Endothelial cell of umbilical vein (primary cell): ENCODE results near the gene B4GALNT4. TPM values are rescaled to one million over a fixed set of nuclear protein-coding genes. Genes with fewer than 3 reads are reported as not detected.

ENCODE experiments used
- BruUV-seq: library from RNA; stranded (reverse); fragments of 400-500 nt; replicated peaks from 2 replicates; lab custom pipeline; 2021; lab: Mats Ljungman, UMichigan
- CTCF ChIA-PET: fragments of 300-600, 350-600 bp; sonication (Branson Sonifier 250); formaldehyde crosslinking; loops from one replicate; lab custom pipeline; 2021; ENCODE audit warnings: antibody characterized with exemption, inconsistent platforms; lab: Charles Lee
- POLR2A ChIA-PET: fragments of 300-600, 350-600 bp; sonication (Branson Sonifier 250); formaldehyde crosslinking; loops from one replicate; lab custom pipeline; 2021; ENCODE audit warnings: antibody characterized with exemption, inconsistent platforms; lab: Charles Lee
- DNase-seq: peaks from one replicate; pipeline ENCODE4 v3.0.0-alpha.2; 2011; ENCODE audit warnings: low read depth, low spot score
- FAIRE-seq: peaks from 2 replicates; lab custom pipeline; 2011; peaks lifted over from hg19 to GRCh38; lab: Jason Lieb, UNC
- H2AFZ ChIP-seq: 2 replicates; pipeline ENCODE4 v1.6.0; 2012; ENCODE audit warnings: low read depth, low read length, control low read depth, inconsistent platforms
- H3K27ac ChIP-seq: 2 replicates; pipeline ENCODE4 v1.5.1; 2011; ENCODE audit warnings: low read depth, mild to moderate bottlenecking, control low read depth, low read length, moderate library complexity; ENCODE audit not compliant: insufficient read depth
- H3K27me3 ChIP-seq, 2 experiments: 2 replicates each; pipeline versions ENCODE4 v1.6.0 to v1.6.1; 2011; ENCODE audit warnings: low read length in 2 of 2, mixed read lengths in 1 of 2; ENCODE audit not compliant: control insufficient read depth in 2 of 2, insufficient read depth in 2 of 2
- H3K36me3 ChIP-seq, 2 experiments: 2 replicates in 1 of 2; 3 replicates in 1 of 2; pipeline ENCODE4 v1.5.1; 2011; ENCODE audit warnings: low read length in 2 of 2, mild to moderate bottlenecking in 1 of 2, moderate library complexity in 1 of 2; ENCODE audit not compliant: control insufficient read depth in 2 of 2, insufficient read depth in 2 of 2; ENCODE audit errors: extremely low read depth in 1 of 2
- H3K4me1 ChIP-seq: 3 replicates; pipeline ENCODE4 v1.5.1; 2011; ENCODE audit warnings: mild to moderate bottlenecking, low read length; ENCODE audit not compliant: control insufficient read depth, insufficient read depth; ENCODE audit errors: extremely low read depth
- H3K4me2 ChIP-seq: 2 replicates; pipeline ENCODE4 v1.6.1; 2011; ENCODE audit warnings: low read length, control low read depth, mixed read lengths; ENCODE audit not compliant: insufficient read depth
- H3K4me3 ChIP-seq, 3 experiments: fragments of 200-600 bp in 1 of 3; sonication (generic), shearing (Covaris generic) in 1 of 3; replicated peaks in 1 of 3; 2 replicates each; pipeline ENCODE4 v1.5.1; 2011 to 2016; ENCODE audit warnings: control low read depth in 3 of 3, low read length in 3 of 3, mild to moderate bottlenecking in 2 of 3, inconsistent platforms in 1 of 3, low read depth in 1 of 3, moderate library complexity in 1 of 3; ENCODE audit not compliant: insufficient read depth in 1 of 3
- H3K79me2 ChIP-seq: 2 replicates; pipeline ENCODE4 v1.6.0; 2012; ENCODE audit warnings: low read length, inconsistent platforms; ENCODE audit not compliant: control insufficient read depth, insufficient read depth
- H3K9ac ChIP-seq: replicated peaks from 2 replicates; pipeline ENCODE3; 2011; ENCODE audit warnings: low read length, control low read depth; ENCODE audit not compliant: insufficient read depth; ENCODE audit errors: extremely low read depth
- H3K9me1 ChIP-seq: replicated peaks from 3 replicates; pipeline ENCODE4 v1.6.0; 2011; ENCODE audit warnings: mild to moderate bottlenecking, low read length; ENCODE audit not compliant: control insufficient read depth, insufficient read depth; ENCODE audit errors: extremely low read depth
- H3K9me3 ChIP-seq: replicated peaks from 2 replicates; pipeline ENCODE4 v1.5.1; 2012; ENCODE audit warnings: low read length, inconsistent platforms; ENCODE audit not compliant: control insufficient read depth, insufficient read depth
- H4K20me1 ChIP-seq: replicated peaks from 2 replicates; pipeline ENCODE3; 2011; ENCODE audit warnings: mild to moderate bottlenecking, low read length; ENCODE audit not compliant: control insufficient read depth, insufficient read depth; ENCODE audit errors: extremely low read depth
- CTCF ChIP-seq, 2 donors: IDR thresholded peaks; 1 replicate in 1 of 2; 2 replicates in 1 of 2; pipeline ENCODE4 v1.5.1; 2011; ENCODE audit warnings: low read length in 2 of 2, mild to moderate bottlenecking in 2 of 2, moderate library complexity in 2 of 2, control low read depth in 1 of 2, inconsistent platforms in 1 of 2, low read depth in 1 of 2; ENCODE audit not compliant: insufficient read depth in 1 of 2; ENCODE audit errors: extremely low read depth in 1 of 2
- EZH2 ChIP-seq: IDR thresholded peaks from 2 replicates; pipeline ENCODE4 v1.6.1; 2012; ENCODE audit warnings: borderline replicate concordance, low read depth, mild to moderate bottlenecking, moderate library complexity, low read length, inconsistent platforms; ENCODE audit not compliant: severe bottlenecking
- FOS ChIP-seq: IDR thresholded peaks from 2 replicates; pipeline ENCODE4 v1.6.1; 2011; ENCODE audit warnings: mild to moderate bottlenecking, low read length, moderate library complexity, borderline replicate concordance; ENCODE audit not compliant: insufficient read depth
- GATA2 ChIP-seq: IDR thresholded peaks from 2 replicates; pipeline ENCODE4 v1.7.0; 2011; ENCODE audit warnings: low read depth, mild to moderate bottlenecking, moderate library complexity, mixed read lengths, low read length; ENCODE audit not compliant: insufficient read length, insufficient read depth
- JUN ChIP-seq: IDR thresholded peaks from 2 replicates; pipeline ENCODE4 v1.6.1; 2011; ENCODE audit warnings: borderline replicate concordance, low read depth; ENCODE audit not compliant: insufficient read length, insufficient read depth
- MYC ChIP-seq: IDR thresholded peaks from one replicate; pipeline ENCODE4 v1.6.1; 2011; ENCODE audit warnings: mild to moderate bottlenecking, low read depth, low read length
- POLR2A ChIP-seq: IDR thresholded peaks from 2 replicates; pipeline ENCODE4 v1.6.1; 2012; ENCODE audit warnings: low read depth, mild to moderate bottlenecking, control low read depth, low read length
- POLR2AphosphoS5 ChIP-seq: IDR thresholded peaks from 2 replicates; pipeline ENCODE4 v1.6.1; 2012; ENCODE audit warnings: low read depth, mild to moderate bottlenecking, control low read depth, low read length, moderate library complexity; ENCODE audit not compliant: insufficient read depth
- dilution Hi-C: fragments of 300-500 bp; cut with MboI; formaldehyde crosslinking; loops from one replicate; pipeline ENCODE4 v1.15.0; 2019; ENCODE audit warnings: low sequenced_read_pairs; ENCODE audit not compliant: extremely low pct_ligation_motif_present
- intact Hi-C: fragments of 100-400 bp; cut with micrococcal nuclease; formaldehyde crosslinking; loops from one replicate; pipeline ENCODE4 v1.10.0; 2022
- polyA plus RNA-seq, 4 experiments: library from polyadenylated mRNA; depleted of rRNA in 3 of 4; stranded (reverse) in 3 of 4; unstranded in 1 of 4; fragments of >200 nt; gene quantifications; 2 replicates each; pipeline versions ENCODE4 v1.2.1 to v1.2.3, GENCODE V29; 2011 to 2012; ENCODE audit warnings: missing spikeins in 1 of 4
- total RNA-seq: library from RNA; stranded (reverse); gene quantifications from 2 replicates; pipeline ENCODE4 v1.2.3, GENCODE V29; 2021
- TF ChIP-seq, protein P1 (sequence below): IDR thresholded peaks from 2 replicates; pipeline ENCODE4 v1.6.1; 2011; ENCODE audit not compliant: insufficient read depth, insufficient read length

The B4GALNT4 gene
- total and polyA plus RNA-seq, 2 donors (not counting 3 experiments of a cell fraction or from before 2014, with no cell fraction given): 9.2 to 9.6 TPM

DNA sequence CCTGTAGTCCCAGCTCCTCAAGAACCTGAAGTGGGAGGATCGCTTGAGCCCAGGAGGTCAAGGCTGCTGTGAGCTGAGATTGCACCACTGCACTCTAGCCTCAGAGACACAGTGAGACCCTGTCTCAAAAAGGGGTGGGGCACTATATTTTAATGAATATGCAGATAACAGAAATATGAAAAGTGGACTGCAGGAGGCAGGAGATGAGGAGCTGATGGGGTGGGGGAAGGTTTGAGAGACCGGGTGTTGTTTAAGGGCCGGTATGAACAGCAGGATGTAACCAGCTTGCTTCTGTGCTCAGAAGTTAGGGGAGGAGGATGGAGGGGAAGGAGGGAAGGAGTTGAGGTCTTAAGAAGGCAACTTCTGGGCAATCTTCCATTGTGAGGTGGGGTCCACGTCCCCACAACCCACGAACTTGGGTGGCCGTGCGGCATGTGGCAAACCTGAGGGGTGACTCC is 1.3 kb upstream of the B4GALNT4 start:
- H2AFZ ChIP-seq: no peak overlapping the region
- dilution Hi-C loops: no loop called here
- no peak for FAIRE-seq

More for the DNA sequence above, 1.3 kb upstream of the B4GALNT4 start:
- POLR2A ChIA-PET: no interaction called here
- Histone ChIP-seq H3K4me3 (no peak overlapping the region), H4K20me1 (no peaks in the 10 kb centered on the region), H3K27me3 (peaks cover 17 to 20% of the 10 kb centered on the region in 2 experiments), H3K27ac (no peak overlapping the region), H3K9ac (no peak overlapping the region), H3K9me1 (no peaks in the 10 kb centered on the region), H3K36me3 (no peaks in the 10 kb centered on the region), H3K4me1 (no peaks in the 10 kb centered on the region), H3K79me2 (no peaks in the 10 kb centered on the region), H3K9me3 (no peaks in the 10 kb centered on the region), H3K4me2 (no peak overlapping the region)
- DNase-seq: no peak
- intact Hi-C loops: no loop called here
- TF ChIP-seq GATA2 (no peak), JUN (no peak), EZH2 (no peak), POLR2A (no peak), POLR2AphosphoS5 (no peak), CTCF (IDR thresholded peaks at IDR 0.05; ENCODE audit: extremely low read depth in 1 of 2, insufficient read depth in 1 of 2, low read depth in 1 of 2, low read length in 2 of 2) (no peak), MYC (no peak), FOS (no peak)
- TF ChIP-seq, protein P1, sequence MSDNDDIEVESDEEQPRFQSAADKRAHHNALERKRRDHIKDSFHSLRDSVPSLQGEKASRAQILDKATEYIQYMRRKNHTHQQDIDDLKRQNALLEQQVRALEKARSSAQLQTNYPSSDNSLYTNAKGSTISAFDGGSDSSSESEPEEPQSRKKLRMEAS: no peak
- CTCF ChIA-PET: interaction anchor here (1.0 to 2.1 kb wide), 6 partner anchors 19 to 117 kb away, joined by 3 to 6 read pairs (median 3); no protein-coding TSS in a partner anchor
- BruUV-seq: no TSS peak
